Neural cell (in vitro differentiated cells): ENCODE data around the gene RTL1. TPM values are rescaled to one million over a fixed set of nuclear protein-coding genes. Genes with fewer than 3 reads are reported as not detected.

Source experiments
- H2AFZ ChIP-seq: fragments of 200-600, 300-800 bp; sonication (generic), shearing (Covaris generic); 2 replicates; pipeline ENCODE4 v1.6.0; 2014; ENCODE audit warnings: low read depth, mild to moderate bottlenecking, antibody characterized with exemption, low read length, moderate library complexity
- H3F3A ChIP-seq: fragments of 200-600 bp; shearing (Covaris generic); 2 replicates; pipeline ENCODE4 v1.6.1; 2016; ENCODE audit warnings: mild to moderate bottlenecking, moderate library complexity, mixed read lengths, antibody characterized with exemption, low read length; ENCODE audit not compliant: insufficient read depth, poor library complexity, severe bottlenecking
- H3K27ac ChIP-seq: fragments of 200-600, 300-800 bp; sonication (generic), shearing (Covaris generic); 2 replicates; pipeline ENCODE4 v1.5.1; 2014; ENCODE audit warnings: mild to moderate bottlenecking, low read length, moderate library complexity
- H3K27me3 ChIP-seq: fragments of 300-800, 200-600 bp; sonication (generic), shearing (Covaris generic); 2 replicates; pipeline ENCODE4 v1.6.0; 2014; ENCODE audit warnings: mild to moderate bottlenecking, low read depth, low read length, moderate library complexity; ENCODE audit not compliant: insufficient read depth
- H3K36me3 ChIP-seq: fragments of 300-800, 200-600 bp; sonication (generic), shearing (Covaris generic); 2 replicates; pipeline ENCODE4 v1.5.1; 2014; ENCODE audit warnings: mild to moderate bottlenecking, antibody characterized with exemption, low read length, moderate library complexity; ENCODE audit not compliant: insufficient read depth
- H3K4me2 ChIP-seq: fragments of 300-800, 200-600 bp; sonication (generic), shearing (Covaris generic); 2 replicates; pipeline ENCODE4 v1.6.0; 2014; ENCODE audit warnings: mild to moderate bottlenecking, low read length
- H3K4me3 ChIP-seq: fragments of 300-800, 200-600 bp; sonication (generic), shearing (Covaris generic); 2 replicates; pipeline ENCODE4 v1.5.1; 2014; ENCODE audit warnings: mild to moderate bottlenecking, low read length, moderate library complexity
- H3K79me2 ChIP-seq: fragments of 200-600 bp; shearing (Covaris generic); replicated peaks from 2 replicates; pipeline ENCODE4 v1.6.0; 2014; ENCODE audit warnings: mild to moderate bottlenecking, low read length, moderate library complexity; ENCODE audit not compliant: insufficient read depth
- H3K9ac ChIP-seq: fragments of 300-800, 200-600 bp; sonication (generic), shearing (Covaris generic); 2 replicates; pipeline ENCODE4 v1.6.1; 2016; ENCODE audit warnings: mild to moderate bottlenecking, low read length, mixed read lengths
- H3K9me2 ChIP-seq: fragments of 200-600 bp; shearing (Covaris generic); 2 replicates; pipeline ENCODE4 v1.6.1; 2016; ENCODE audit warnings: mild to moderate bottlenecking, low read length, mixed read lengths; ENCODE audit not compliant: insufficient read depth
- H3K9me3 ChIP-seq: fragments of 200-600, 300-800 bp; sonication (generic), shearing (Covaris generic); 2 replicates; pipeline ENCODE4 v1.6.1; 2016; ENCODE audit warnings: mild to moderate bottlenecking, mixed run types, low read length, moderate library complexity, mixed read lengths
- H4K20me1 ChIP-seq: fragments of 200-600 bp; shearing (Covaris generic); 2 replicates; pipeline ENCODE4 v1.6.1; 2016; ENCODE audit warnings: mild to moderate bottlenecking, mixed run types; ENCODE audit not compliant: insufficient read depth
- EP300 ChIP-seq: fragments of 450-650 bp; conservative IDR thresholded peaks from 2 replicates; pipeline ENCODE4 v1.6.1; 2014; ENCODE audit warnings: antibody characterized with exemption, mild to moderate bottlenecking, moderate library complexity; ENCODE audit not compliant: poor library complexity, severe bottlenecking
- EZH2 ChIP-seq: fragments of 200-600, 300-800 bp; shearing (Covaris generic), sonication (generic); IDR thresholded peaks from 2 replicates; pipeline ENCODE4 v1.6.1; 2014; ENCODE audit warnings: antibody characterized with exemption, low read length, borderline replicate concordance, mild to moderate bottlenecking; ENCODE audit not compliant: insufficient read depth, poor library complexity, severe bottlenecking
- MXI1 ChIP-seq: fragments of 450-650 bp; conservative IDR thresholded peaks from 2 replicates; pipeline ENCODE4 v1.6.1; 2014; ENCODE audit warnings: antibody characterized with exemption, mild to moderate bottlenecking; ENCODE audit not compliant: poor library complexity, severe bottlenecking
- POLR2AphosphoS5 ChIP-seq: IDR thresholded peaks from 2 replicates; pipeline ENCODE4 v1.6.1; 2012
- RAD21 ChIP-seq: fragments of 450-650 bp; conservative IDR thresholded peaks from 2 replicates; pipeline ENCODE4 v1.6.1; 2014; ENCODE audit warnings: antibody characterized with exemption, mild to moderate bottlenecking, moderate library complexity
- REST ChIP-seq: IDR thresholded peaks from 2 replicates; pipeline ENCODE4 v1.6.1; 2012; ENCODE audit warnings: borderline replicate concordance
- SMC3 ChIP-seq: fragments of 450-650 bp; conservative IDR thresholded peaks from 2 replicates; pipeline ENCODE4 v1.6.1; 2014; ENCODE audit warnings: antibody characterized with exemption, mild to moderate bottlenecking, moderate library complexity; ENCODE audit not compliant: poor library complexity
- TAF1 ChIP-seq: IDR thresholded peaks from 2 replicates; pipeline ENCODE4 v1.6.1; 2012; ENCODE audit warnings: low read depth
- polyA plus RNA-seq: library from polyadenylated mRNA; depleted of rRNA; stranded (reverse); fragments of >200 nt; gene quantifications from 2 replicates; pipeline ENCODE4 v1.2.3, GENCODE V29; 2014
- TF ChIP-seq, protein P1 (sequence below): fragments of 450-650 bp; IDR thresholded peaks from 2 replicates; pipeline ENCODE4 v1.5.1; 2014; ENCODE audit warnings: antibody characterized with exemption, mild to moderate bottlenecking, moderate library complexity; ENCODE audit not compliant: poor library complexity, severe bottlenecking

RTL1 gene
- polyA plus RNA-seq, 1 donor from 2014 or later = not detected

GRCh38 chr14:100898465-100898864 lies 5.1 kb downstream of the RTL1 start:
- no peaks in the 10 kb centered on the region for H3K36me3 ChIP-seq
- H2AFZ ChIP-seq = no peak overlapping the region
- H3K9ac ChIP-seq = no peak overlapping the region
- no peaks in the 10 kb centered on the region for H3K9me3 ChIP-seq
- H3K27ac ChIP-seq = no peak overlapping the region
- H3K4me2 ChIP-seq = no peak overlapping the region
- no peaks in the 10 kb centered on the region for H3K79me2 ChIP-seq
- H3K9me2 ChIP-seq = no peaks in the 10 kb centered on the region
- no peak overlapping the region for H3K4me3 ChIP-seq
- no peaks in the 10 kb centered on the region for H3K27me3 ChIP-seq
- H3F3A ChIP-seq = no peaks in the 10 kb centered on the region
- H4K20me1 ChIP-seq = no peaks in the 10 kb centered on the region
- TF ChIP-seq EP300 (no peak), SMC3 (no peak), TAF1 (no peak), RAD21 (no peak), MXI1 (no peak), REST (no peak), EZH2 (no peak), POLR2AphosphoS5 (no peak)
- TF ChIP-seq, protein P1, sequence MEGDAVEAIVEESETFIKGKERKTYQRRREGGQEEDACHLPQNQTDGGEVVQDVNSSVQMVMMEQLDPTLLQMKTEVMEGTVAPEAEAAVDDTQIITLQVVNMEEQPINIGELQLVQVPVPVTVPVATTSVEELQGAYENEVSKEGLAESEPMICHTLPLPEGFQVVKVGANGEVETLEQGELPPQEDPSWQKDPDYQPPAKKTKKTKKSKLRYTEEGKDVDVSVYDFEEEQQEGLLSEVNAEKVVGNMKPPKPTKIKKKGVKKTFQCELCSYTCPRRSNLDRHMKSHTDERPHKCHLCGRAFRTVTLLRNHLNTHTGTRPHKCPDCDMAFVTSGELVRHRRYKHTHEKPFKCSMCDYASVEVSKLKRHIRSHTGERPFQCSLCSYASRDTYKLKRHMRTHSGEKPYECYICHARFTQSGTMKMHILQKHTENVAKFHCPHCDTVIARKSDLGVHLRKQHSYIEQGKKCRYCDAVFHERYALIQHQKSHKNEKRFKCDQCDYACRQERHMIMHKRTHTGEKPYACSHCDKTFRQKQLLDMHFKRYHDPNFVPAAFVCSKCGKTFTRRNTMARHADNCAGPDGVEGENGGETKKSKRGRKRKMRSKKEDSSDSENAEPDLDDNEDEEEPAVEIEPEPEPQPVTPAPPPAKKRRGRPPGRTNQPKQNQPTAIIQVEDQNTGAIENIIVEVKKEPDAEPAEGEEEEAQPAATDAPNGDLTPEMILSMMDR = no peak

DNA sequence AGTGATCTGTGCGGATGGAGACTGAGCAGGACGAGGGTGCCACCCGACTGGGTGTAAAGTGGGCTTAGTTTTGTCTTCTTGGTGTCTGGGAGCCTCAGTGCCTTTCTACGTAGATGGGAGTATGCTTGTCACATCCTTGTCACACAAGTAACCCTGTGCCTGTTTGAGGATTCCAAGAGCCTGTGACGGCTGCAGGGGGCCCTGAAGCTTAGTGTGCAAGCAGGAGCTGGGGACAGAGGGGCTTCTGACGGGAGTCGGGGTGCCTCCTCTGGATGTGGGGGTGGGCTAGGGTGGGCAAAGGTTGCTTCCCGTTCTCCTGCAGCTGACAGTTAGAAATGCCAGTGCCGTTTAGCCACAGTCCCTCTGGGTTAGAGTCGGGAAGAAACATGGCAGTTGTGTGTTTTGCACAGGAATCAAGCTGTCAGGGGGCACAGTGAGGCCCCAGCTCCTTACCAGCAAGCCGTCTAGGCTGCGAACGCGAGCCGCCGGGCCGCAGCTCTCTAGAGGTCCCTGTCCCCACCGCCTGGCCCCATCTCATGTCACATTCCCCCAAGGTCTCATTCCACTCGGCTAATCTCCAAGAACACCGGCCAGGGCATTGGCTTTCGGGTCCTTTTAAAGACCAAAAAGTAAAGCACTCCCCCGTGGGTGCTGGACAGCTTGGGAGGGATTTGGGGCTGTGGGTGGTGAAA lies 7.0 kb downstream of the RTL1 start:
- Histone ChIP-seq H3K9ac (peak overlapping the region; percentile 9), H3K9me3 (no peaks in the 10 kb centered on the region), H2AFZ (peak overlapping the region; percentile 6), H3K9me2 (no peaks in the 10 kb centered on the region), H3K27ac (peak overlapping the region; percentile 25), H3K36me3 (no peaks in the 10 kb centered on the region), H3K4me3 (no peak overlapping the region), H3F3A (no peaks in the 10 kb centered on the region), H4K20me1 (no peaks in the 10 kb centered on the region), H3K4me2 (no peak overlapping the region), H3K27me3 (no peaks in the 10 kb centered on the region), H3K79me2 (no peaks in the 10 kb centered on the region)
- TF ChIP-seq EZH2 (no peak), MXI1 (no peak), TAF1 (no peak), REST (no peak), RAD21 (no peak), SMC3 (no peak), POLR2AphosphoS5 (no peak), EP300 (no peak)
- TF ChIP-seq, protein P1 = no peak
